GM12891 (cell line): ENCODE data around the gene ASB2.

Experiments used
- POLR2A ChIP-seq: IDR thresholded peaks from 2 replicates; pipeline ENCODE4 v1.6.1; 2011; ENCODE audit warnings: low read depth, low read length, control low read depth
- POLR2AphosphoS5 ChIP-seq: IDR thresholded peaks from 2 replicates; pipeline ENCODE4 v1.6.1; 2011; ENCODE audit warnings: low read depth, low read length, control low read depth
- TAF1 ChIP-seq: IDR thresholded peaks from 2 replicates; pipeline ENCODE4 v1.6.1; 2011; ENCODE audit warnings: low read depth, low read length, control low read depth

- no peak for TF ChIP-seq POLR2A
- TF ChIP-seq TAF1, result no peak
- no peak for TF ChIP-seq POLR2AphosphoS5
These were observed 50.0 kb downstream of the ASB2 start for GRCh38 chr14:93926245-93926872.
